Fibroblast of mammary gland (primary cell): Measurements from ENCODE around the gene MFAP4.

Experiments used
- DNase-seq: peaks from one replicate; pipeline ENCODE4 v3.0.0-alpha.2; 2010; ENCODE audit warnings: low read depth
- H3K4me3 ChIP-seq: 2 replicates; pipeline ENCODE4 v1.5.1; 2011; ENCODE audit warnings: low read depth, mild to moderate bottlenecking, low read length, moderate library complexity; ENCODE audit not compliant: control insufficient read depth
- CTCF ChIP-seq: conservative IDR thresholded peaks from 2 replicates; pipeline ENCODE4 v1.5.1; 2011; ENCODE audit warnings: low read depth, low read length, inconsistent platforms; ENCODE audit not compliant: control insufficient read depth, insufficient read depth

The MFAP4 gene

DNA sequence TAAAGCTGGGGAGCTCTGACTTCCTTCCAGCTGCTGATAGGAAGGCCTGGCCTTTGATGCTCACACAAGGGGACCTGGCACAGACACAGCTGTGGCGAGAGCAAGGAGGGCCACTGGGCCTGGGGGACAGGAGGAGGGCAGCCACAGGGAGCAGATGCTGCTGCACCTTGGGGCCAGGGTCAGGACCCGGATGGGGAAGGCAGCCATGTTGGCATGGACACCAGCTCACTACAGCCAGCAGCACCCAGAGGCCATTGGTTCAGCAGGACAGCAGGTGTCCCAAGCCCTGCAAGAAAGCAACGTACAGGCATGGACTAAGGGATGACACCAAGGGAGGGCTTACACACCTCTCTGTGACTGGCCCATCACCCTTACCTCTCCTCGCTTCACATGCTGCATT lies 16.0 kb upstream of the MFAP4 start:
- no peak for DNase-seq
- no peak overlapping the region for H3K4me3 ChIP-seq
- TF ChIP-seq CTCF = no peak

GRCh38 chr17:19402171-19402570 lies 15.2 kb upstream of the MFAP4 start:
- H3K4me3 ChIP-seq = no peak overlapping the region
- TF ChIP-seq CTCF = no peak
- no peak for DNase-seq

DNA sequence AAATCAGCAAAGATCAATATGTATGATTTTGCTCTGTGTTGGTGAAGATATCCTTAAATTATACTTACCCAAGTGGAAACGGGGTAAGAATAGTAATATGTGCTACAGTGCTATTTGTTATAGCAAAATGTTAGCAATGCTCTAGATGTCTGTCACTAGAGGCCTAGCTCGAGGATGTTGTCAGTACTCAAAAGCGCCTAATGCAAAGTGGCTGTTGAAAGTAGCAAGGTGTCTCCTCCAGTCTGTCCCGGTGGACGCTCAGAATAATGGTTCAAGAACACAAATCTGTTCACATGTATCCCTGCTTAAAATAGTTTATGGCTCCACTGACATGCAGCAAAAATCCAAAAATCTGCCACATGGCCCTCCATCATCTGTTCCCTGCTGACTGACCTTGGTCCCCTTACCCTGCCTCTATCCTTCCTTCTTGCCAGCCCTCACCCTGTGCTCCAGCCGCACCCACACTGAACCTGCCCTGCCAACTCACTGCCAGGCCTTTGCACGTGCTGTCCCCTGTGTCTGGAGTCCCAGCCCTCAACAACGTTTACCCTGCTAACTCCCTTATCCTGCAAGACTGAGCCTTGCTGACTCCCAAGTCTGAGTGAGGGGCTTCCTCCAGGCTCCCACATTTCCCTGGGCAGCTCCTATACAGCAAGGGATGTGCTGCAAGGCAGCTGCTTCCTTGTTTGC lies 14.5 kb upstream of the MFAP4 start:
- no peak overlapping the region for H3K4me3 ChIP-seq
- TF ChIP-seq CTCF = no peak
- DNase-seq = no peak

GRCh38 chr17:19399750-19400450 lies 12.9 kb upstream of the MFAP4 start:
- DNase-seq = no peak
- no peak for TF ChIP-seq CTCF
- no peak overlapping the region for H3K4me3 ChIP-seq

DNA sequence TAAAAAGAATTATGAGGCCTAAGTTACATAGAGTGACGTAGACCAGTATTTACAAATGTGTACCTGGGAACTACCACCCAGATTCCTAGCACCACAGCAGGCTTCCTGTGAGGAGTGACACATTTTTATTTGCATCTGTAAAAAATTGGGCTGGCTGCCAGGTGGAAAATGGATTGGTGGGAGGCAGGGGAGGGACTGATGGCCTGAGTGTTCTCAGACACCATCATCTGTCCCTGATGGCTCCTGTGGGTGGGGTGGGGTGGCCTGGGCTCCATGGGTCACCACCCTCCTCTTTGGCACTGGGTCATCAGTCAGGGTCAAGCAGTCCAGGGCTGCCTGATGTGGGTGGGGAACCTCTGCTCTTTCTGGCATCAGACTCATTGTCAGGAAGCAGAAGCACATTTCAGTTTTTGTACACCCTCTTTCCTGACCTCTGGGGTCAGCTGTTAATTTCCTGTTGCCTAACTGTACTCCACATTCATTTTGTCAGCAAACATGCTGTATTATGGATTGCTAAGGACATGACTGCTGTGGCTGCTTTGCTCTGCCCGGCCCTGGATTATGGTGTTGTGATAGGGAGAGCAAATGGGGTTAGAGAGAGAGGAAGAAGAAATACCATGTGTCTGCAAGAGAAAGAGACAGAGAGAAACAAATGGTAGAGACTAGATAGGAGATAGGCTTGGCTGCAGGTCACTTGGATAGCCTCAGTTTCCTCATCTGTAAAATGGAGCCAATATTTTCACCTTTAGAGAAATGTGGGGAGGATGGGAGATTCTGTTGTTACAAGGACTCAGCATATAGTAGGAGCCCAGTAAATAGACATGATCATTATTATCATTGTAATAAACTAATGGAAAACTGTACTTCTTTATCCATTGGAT lies 11.6 kb upstream of the MFAP4 start:
- TF ChIP-seq CTCF = no peak
- DNase-seq = peak; percentile 74
- H3K4me3 ChIP-seq = no peak overlapping the region

- no peak for DNase-seq
- no peak overlapping the region for H3K4me3 ChIP-seq
- no peak for TF ChIP-seq CTCF
These were observed 10.6 kb upstream of the MFAP4 start for GRCh38 chr17:19397556-19398041.
